Tibial nerve (tissue), 3 donors: Measurements from ENCODE around the gene RUNX2.

Experiments used
- CTCF ChIP-seq, 5 experiments: fragments of 200-600 bp in 3 of 5; fragments of 450-650 bp in 2 of 5; sonication (generic) in 3 of 5; IDR thresholded peaks; one replicate each; pipeline ENCODE4 v1.5.1; 2016 to 2019; ENCODE audit warnings: antibody characterized with exemption in 5 of 5, mild to moderate bottlenecking in 3 of 5, moderate library complexity in 2 of 5
- POLR2A ChIP-seq, 2 donors: fragments of 450-650 bp; IDR thresholded peaks; one replicate each; pipeline ENCODE4 v1.6.1; 2017; ENCODE audit warnings: antibody characterized with exemption in 2 of 2, mild to moderate bottlenecking in 2 of 2, moderate library complexity in 2 of 2

- TF ChIP-seq POLR2A (IDR thresholded peaks at IDR 0.05) (no peak), CTCF (IDR thresholded peaks at IDR 0.05) (no peak)
Observed at GRCh38 chr6:45587229-45588060, 259.3 kb downstream of the RUNX2 start.
